AG08395 (cell line): ENCODE data around the gene EIF1.
"Not testable (repeated sequence)": the region's sequence is repeated elsewhere in the genome, so short reads cannot be mapped to it uniquely, and the experiment has no call there.

Experiments used
- DNase-seq: peaks from one replicate; pipeline ENCODE4 v3.0.0; 2012; ENCODE audit warnings: mixed read lengths, low spot score

The EIF1 gene

GRCh38 chr17:41655611-41656111, 33.0 kb upstream of the EIF1 start:
- DNase-seq, result no peak

- no peak for DNase-seq
Observed at GRCh38 chr17:41656249-41657023, 32.2 kb upstream of the EIF1 start.

DNA sequence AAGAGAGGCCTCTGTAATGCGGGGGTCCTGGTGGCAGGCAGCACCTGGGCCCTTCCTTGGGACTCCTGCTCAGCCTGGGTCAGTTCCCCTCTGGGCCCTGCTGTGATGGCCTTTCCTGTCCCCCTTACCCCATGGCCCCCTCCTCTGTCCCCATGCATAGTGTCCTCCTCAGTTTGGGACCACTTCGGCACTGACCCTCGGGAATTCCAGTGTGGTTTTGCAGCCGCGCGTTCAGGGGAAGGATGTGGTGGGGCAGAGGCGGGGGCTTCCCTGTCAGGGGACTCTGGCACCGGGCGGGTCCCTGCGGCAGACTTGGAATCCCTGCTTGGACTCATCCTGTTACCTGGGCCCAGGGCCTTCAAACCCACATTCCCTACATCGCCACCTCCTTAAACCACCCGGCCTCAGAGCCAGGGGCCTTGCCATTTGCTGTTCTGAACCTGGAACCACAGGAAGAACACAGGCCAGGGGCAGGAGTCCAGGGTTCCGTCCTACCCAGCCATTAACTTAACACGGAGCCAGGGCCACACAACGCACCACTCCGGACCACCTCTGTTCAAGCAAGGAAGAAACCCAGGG, 31.4 kb upstream of the EIF1 start:
- DNase-seq, result no peak

GRCh38 chr17:41657936-41658335, 30.7 kb upstream of the EIF1 start:
- no peak for DNase-seq

GRCh38 chr17:41658846-41659245, 29.8 kb upstream of the EIF1 start:
- DNase-seq, result no peak

GRCh38 chr17:41659427-41660212, 29.1 kb upstream of the EIF1 start:
- DNase-seq, result no peak

DNA sequence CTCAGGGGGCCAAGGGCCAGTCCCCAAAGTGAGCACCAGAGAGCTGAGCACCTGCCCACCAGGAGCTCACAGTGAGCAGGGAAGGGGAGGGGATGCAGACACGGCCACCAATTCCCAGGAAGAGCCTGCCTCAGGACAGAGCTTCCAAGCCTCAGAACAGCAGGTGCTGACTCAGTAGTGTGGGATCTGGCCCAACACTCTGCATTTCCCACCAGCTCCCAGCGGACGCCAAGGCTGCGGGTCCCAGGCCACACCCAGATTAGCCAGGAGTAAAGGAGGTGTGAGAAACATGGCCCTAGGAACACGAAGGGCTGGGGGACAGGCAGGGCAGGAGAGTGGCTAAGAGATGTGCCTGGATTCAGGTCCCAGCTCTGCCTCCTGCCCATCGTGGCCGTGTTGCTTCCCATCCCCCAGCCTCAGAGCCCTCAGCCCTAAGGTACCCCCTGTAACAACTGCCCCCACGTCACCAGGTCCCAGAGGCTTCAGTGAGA, 28.4 kb upstream of the EIF1 start:
- DNase-seq, result no peak

DNA sequence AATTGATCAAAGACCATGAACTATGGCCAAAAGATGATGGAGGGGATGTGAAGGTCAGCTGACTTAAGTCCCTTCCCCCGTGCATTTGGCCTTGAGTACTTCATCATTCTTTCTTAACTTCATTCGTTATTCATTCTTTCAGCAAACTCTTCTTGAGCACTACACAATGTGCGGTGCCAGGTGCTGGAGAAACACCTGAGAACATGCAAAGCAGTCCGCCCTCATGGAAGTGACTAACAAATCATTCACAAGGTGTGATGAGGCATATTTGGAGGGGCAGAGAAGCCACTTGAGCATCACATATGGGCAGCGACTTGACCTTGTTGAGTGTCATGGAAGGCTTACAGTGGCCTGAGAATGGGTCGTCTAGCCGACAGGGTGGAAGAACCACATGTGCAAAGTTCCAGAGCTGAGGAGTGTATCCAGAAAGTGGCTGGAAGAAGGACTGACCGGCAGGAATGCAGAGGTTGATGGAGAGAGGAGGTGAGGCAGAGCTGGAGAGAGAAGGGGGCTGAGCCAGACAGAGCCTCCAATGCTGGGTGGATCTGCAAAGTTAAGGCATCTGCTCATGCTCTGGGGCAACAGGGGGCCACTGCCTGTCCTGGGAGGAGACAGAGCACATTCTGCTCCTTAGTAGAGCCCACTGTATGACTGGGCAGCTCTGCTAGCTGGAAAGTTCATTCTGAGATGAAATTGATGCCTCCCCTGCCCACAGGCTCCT, 25.1 kb upstream of the EIF1 start:
- no peak for DNase-seq

DNA sequence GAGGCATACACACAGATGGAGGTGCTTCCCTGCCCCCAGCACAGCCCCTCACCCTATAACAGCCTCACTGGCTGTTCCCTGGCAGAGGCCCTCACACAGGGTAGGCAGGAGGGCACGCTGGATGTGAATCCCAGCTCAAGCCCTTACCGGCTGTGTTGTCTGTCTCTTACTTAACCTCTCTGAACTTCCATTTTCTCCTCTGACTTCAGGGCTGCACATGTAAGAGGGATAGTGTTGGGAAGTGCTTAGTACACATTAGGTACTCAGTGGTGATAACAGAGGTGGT, 24.6 kb upstream of the EIF1 start:
- DNase-seq, result no peak

GRCh38 chr17:41664587-41665565, 23.8 kb upstream of the EIF1 start:
- no peak for DNase-seq

DNA sequence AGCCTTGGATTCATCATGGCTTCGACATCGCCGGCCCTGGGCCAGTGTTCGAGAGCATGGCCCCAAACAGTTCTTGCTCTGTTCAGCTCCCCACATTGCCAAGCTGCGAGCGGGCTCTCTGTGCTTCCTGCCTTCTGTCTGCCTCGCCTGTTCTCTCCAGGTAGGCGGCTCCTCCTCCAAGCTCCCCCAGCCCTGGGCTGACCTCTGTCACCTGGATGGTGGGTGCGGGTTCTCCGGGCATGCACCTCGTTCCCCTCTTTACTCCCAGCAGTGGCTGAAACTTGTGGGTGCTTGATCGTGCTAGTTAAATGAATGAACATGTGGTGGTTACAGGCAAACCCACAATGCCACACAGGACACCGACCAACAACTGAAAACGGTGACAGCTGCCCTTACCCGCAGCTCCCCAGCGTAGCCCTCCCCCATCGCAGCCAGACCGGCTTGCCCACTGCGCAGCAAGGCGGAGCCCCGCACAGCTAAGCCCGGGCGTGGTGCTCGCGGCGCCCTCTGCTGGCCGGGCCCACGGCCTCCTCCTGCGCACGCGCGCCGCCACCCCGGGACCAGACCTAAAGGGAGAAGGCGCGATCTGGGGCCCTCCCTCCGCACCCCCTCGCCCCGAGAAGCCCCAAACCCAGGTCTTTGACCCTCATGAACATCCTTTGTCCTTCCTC, 23.0 kb upstream of the EIF1 start:
- peak; percentile 98 for DNase-seq

DNA sequence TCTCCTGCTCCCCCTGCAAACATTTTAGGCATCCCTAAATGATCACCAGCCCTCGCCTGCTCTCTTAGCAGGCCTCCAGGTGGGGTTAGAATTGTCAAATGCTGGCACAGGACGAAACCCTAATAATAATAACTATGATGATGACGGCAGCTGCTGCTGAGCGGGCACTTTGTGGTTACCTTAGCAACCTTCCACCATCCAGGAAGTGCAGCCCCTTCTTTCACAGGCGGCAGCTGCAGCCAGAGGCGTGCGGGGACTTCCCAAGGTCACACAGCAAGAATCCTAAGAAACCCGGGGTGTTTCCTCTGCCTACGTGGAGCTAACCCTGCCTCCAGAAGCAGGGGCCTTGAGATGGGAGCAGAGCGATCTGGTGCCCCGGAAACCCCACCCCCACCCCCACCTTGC, 22.4 kb upstream of the EIF1 start:
- DNase-seq, result no peak

GRCh38 chr17:41666708-41667279, 21.9 kb upstream of the EIF1 start:
- peak; percentile 86 for DNase-seq

DNA sequence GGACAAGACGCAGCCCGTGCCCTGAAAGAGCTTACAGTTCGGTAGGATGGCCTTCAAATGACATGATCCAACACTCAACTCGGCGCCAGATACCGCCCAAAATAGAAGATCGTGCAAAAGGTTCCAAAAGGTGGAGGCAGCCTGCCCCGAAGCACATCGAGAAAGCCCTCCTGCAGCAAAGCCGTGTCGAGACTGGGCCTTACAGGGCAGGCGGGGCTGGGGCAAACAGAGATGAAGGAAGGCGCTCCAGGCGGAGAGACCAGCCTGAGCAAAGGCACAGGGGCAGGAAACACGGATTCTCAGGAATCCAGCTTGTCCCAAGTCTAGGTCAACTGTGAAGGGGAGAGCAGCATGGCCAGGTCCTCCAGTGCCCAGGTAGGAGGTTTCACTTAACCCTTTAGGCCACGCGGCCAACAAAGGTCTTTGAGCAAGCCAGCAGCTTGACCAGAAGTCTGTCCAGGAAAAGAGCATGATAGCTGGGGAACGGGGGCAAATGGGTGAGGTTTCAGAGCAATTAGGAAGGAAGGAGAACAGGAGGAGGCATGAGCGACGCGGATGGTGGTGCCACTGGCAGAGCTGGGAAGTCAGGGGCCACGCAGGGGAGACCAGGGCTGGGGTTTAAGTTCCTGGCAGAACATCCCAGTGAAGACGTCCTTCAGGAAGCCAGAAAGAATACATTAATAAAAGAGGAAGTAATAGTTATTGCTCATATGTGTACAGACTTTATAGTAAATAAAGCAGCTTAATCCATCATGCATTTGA, 21.2 kb upstream of the EIF1 start:
- no peak for DNase-seq

DNA sequence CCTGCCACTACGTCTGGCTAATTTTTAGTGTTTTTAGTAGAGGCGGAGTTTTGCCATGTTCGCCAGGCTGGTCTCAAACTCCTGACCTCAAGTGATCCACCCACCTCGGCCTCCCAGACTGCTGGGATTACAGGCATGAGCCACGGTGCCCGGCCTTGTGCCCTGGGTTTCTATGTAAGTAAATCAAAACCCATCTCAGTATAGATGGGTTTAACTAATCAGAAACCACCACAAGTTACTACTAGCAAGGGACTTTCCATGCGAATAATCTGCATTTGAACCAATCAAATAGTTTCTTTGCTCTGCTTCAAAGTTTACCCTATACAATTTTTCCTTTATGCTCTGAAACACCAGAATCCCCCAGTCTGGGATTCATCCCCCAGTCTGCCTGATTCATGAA, 16.5 kb upstream of the EIF1 start:
- no peak for DNase-seq

GRCh38 chr17:41675157-41676057, 13.3 kb upstream of the EIF1 start:
- DNase-seq, result not testable (repeated sequence)

DNA sequence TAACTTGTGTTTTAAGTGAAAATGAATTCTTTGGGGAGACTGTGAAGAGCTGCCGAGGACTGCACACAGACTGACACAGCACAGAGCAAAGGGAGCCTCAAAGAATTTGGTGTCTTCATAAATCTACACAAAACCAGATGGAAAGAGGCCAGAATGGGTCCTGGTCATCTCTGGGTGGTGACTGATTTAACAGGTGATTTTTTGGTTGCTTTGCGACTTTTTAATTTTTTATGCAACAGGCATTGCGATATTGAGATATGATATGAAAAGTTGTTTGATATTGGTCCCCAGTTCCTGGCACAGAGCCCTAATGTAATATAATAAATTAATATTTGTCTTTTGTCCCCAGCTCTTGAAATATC, 12.6 kb upstream of the EIF1 start:
- no peak for DNase-seq

- DNase-seq, result no peak
Observed at GRCh38 chr17:41678411-41678906, 10.2 kb upstream of the EIF1 start.
